LoVo (cell line): ENCODE data around the gene CIPC.

ENCODE experiments used
- DNase-seq: peaks from one replicate; pipeline ENCODE4 v3.0.0-alpha.2; 2016; ENCODE audit warnings: low spot score

The CIPC gene

DNA sequence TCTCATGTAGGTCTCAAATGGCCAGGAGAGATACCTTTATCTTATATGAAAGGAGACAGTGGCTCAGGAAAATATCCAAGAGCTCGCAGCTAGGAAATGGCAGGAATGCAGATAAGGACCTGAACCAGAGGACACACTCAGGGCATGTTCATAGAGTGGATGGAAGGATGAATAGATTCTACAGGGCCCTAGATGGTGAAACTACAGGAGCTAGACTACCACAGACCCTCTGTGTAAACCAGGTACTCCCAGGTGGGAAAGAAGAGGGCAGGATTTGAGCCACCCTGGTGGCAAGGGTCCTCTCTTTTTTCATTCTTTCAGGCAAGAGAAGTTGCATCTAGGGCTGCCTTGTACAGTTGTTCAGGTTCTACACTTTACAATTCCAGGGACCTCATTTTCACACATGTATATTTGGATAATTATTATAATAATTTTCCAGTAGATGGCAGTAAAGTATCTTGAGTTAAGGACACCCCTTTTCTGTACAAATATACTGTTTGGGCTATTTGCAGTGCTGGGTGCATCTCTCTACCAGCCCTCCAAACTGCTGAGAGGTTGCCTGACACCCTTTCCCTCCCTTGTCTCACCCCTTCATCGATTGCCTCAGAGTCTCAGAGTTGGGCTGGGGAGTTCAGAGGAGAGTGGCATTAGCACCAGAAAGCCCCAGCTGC lies 54.0 kb downstream of the CIPC start:
- peak; percentile 55 for DNase-seq

DNA sequence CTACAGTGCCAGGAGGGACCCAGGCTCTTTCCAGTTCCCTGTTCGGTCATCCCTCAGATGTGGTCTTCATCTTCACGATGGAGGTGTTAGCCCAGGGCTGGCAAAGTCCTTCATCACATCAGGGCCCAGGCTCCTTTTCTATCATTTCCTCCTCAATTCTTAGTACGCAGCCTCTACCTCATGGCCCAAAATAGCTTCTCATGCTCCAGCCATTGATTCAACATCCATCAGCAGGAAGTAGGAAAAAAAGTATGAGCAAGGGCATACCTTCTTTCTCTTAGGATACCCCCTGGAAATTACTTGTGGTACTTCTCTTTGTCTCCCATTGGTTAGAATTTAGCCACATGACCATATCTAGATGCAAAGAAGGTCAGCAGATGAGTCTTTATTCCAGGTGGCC lies 55.7 kb downstream of the CIPC start:
- DNase-seq: no peak

DNA sequence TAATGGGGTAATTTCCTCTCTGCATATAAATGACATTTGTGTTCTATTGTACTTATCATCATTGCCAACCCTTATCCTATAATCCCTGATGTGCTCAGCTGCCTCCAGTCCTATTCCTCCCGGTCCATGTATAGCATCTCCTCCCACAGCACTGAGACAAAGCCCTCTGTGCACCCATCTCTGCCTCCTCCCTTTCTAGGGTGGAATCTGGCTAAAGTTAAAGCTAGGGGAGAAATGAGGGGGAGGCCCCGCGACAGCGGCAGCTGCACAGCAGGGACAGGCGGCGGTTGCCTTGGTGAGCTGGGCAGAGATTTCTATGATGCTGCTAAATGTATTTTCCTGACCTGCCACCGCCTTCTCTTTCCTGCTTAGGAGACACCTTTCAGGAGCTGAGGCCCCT lies 56.4 kb downstream of the CIPC start:
- DNase-seq: no peak

DNA sequence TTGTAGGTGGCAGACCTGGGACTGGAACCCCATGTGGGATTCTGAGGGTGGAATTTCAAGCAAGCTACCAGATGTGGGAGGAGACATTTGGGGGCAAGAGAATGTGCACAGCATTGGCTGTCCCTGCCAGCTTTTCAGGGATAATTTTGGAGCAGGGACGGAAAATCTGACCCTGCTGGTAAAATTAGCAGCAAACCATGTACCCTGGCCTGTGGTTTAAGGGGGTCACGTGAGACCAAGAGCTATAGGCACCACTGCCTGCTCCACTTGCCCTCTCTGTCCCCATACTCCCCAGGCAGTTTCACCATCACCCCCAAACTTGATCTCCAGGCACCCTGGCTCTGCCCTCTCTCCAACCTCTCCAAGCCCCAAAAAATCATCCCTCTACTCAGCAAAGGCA lies 57.0 kb downstream of the CIPC start:
- DNase-seq: no peak

DNA sequence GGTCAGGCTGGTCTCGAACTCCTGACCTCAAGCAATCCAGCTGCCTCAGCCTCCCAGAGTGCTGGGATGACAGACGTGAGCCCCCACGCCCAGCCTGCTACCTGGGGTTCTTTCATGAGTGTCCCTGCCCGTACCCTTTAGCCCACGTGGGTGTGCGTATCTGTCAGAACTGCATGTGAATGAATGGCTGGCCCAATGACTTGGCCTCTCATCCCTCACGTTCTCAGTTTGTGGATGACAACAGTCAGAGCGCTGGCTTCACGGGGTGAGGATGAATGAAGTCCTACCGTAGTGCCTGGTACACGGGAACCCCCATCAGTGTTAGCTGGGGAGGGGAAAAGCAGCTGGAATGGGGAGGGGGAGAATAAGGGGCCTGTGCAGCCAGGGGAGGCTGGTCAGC lies 59.7 kb downstream of the CIPC start:
- DNase-seq: no peak

DNA sequence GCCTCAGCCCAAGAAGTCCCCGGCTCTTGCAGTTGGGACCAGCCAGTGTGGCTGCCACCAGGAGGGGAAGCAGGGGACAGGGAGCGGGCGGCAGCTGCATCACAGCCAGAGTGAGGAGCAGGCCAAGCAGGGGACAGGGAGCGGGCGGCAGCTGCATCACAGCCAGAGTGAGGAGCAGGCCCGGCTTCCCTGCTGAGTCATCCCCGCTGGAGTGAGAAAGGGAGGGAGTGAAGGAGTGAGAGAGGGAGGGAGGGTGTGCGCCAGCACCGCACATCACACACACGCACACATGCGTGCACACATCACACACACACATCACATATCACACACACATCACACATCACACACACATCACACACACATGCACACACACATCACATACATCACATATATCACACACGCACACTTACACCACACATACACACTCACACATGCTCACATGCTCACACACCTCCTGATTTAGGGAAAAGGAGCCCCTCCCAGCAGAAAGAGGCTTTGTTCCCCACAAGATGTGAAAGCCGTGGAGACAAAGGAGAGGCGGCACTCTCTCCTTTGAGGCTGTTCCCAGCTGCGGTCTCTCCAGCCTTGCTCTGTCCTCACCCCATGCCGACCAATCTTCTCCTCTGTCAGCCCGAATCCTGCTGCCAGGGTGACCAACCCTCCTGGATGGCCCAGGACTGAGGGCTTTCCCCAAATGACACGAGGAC lies 60.3 kb downstream of the CIPC start:
- no peak for DNase-seq

DNA sequence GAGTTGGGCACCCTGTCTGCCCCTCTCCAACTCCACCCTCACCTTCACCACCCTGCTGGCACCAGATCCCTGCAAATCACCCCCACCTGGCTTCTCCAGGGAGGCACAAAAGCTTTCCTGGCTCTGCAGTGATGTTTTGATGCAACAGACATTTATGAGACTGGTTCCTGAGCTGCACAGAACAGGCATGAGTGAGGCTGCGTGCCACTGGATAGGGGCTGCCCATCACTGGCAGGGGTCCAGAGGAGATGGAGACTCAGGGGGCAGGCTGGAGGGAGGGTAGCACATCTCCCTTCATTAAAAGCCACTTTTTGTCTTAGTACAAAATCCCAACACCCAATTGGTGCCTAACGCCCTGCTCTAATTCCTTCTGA lies 60.8 kb downstream of the CIPC start:
- DNase-seq: no peak

DNA sequence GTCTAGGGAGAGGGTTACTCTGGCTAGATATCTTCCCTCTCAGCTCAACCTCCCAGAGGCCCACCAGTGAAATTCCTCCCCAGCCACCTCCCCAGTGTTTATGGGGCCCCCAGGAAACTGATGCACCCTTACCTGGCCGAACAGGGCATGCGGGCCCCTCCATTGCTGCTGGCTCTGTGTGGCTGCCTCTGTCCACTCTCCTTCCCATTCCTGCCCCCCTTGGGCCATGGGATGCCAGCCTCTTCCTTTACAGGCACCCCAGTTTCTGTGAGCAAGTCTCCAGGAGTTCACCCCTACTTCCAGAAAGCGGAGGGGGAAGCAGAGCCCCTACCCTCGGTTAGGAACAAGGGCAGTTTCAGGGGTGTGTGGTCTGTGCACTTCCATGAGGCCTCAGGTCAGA lies 63.0 kb downstream of the CIPC start:
- DNase-seq: no peak
